C4-2B (cell line): ENCODE data around the gene RPTOR.

Experiments
- H3K27ac ChIP-seq: fragments of 450-650 bp; 2 replicates; pipeline ENCODE4 v1.5.1; 2017
- ZFX ChIP-seq: fragments of 450-650 bp; IDR thresholded peaks from 2 replicates; pipeline ENCODE4 v1.6.1; 2017
- TF ChIP-seq, protein P1 (sequence below): fragments of 450-650 bp; conservative IDR thresholded peaks from 2 replicates; pipeline ENCODE4 v1.5.1; 2017; ENCODE audit warnings: mild to moderate bottlenecking

RPTOR gene

DNA sequence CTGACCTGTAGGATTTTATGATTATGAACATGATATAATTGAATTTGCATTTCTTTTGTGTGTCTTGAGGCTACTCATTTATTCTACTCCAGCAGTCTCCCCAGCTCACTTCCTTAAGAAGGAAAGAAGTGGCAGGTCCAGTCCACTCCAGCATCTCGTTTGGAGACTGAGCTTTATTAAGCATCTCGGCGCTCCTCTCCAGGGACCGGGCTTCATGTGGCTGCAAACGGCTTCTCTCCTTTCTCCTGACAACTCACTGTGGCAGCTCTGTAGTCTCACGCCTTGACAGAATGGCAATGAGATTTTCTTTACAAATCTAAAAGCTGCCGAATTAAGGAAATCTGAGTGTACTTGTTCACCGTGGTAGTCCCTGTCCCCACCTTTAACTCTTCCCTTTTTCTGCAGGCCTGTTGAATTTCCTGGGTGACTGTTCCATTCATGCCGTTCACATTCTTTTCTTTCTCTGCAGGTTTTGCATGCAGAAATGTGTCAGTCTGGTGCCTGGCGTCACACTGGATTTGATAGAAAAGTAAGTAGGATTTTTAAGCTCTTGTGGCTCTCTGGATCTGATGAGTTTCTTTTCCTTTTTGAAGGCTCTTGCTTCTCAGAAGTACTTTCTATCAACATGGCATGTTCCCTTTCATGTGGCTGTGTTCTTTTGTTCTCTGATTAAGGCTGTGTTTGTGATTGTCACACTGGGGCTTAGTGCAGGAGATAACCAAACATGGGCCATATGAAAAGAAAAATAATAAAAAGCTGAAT, 246.5 kb downstream of the RPTOR start:
- no peak overlapping the region for H3K27ac ChIP-seq
- no peak for TF ChIP-seq ZFX
- TF ChIP-seq, protein P1, sequence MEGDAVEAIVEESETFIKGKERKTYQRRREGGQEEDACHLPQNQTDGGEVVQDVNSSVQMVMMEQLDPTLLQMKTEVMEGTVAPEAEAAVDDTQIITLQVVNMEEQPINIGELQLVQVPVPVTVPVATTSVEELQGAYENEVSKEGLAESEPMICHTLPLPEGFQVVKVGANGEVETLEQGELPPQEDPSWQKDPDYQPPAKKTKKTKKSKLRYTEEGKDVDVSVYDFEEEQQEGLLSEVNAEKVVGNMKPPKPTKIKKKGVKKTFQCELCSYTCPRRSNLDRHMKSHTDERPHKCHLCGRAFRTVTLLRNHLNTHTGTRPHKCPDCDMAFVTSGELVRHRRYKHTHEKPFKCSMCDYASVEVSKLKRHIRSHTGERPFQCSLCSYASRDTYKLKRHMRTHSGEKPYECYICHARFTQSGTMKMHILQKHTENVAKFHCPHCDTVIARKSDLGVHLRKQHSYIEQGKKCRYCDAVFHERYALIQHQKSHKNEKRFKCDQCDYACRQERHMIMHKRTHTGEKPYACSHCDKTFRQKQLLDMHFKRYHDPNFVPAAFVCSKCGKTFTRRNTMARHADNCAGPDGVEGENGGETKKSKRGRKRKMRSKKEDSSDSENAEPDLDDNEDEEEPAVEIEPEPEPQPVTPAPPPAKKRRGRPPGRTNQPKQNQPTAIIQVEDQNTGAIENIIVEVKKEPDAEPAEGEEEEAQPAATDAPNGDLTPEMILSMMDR: no peak

DNA sequence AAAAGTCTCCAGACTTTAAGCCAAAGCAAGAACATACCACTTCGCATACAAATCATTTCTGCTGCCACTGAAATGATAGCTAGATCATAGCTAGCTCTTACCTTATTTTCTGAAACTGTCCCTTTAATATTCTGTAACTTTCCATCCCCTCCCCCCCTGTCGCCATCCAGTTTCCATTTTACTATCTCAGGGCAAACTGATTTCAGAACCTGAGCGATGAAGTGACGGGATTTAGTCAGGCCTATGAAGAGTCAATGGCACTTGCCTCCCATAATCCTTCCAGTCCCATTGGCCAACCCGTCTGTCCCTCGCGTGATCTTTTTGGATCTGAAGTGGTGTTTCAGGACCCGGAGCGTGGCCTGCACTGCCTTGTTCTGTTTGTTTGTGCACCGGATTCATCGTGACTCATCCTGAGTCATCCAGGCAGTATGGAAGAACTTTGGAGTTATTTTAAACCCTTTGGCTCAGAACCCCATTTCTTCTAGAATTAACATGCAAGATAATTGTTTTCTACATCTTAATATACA, 247.2 kb downstream of the RPTOR start:
- H3K27ac ChIP-seq: no peak overlapping the region
- no peak for TF ChIP-seq ZFX
- TF ChIP-seq, protein P1: no peak

DNA sequence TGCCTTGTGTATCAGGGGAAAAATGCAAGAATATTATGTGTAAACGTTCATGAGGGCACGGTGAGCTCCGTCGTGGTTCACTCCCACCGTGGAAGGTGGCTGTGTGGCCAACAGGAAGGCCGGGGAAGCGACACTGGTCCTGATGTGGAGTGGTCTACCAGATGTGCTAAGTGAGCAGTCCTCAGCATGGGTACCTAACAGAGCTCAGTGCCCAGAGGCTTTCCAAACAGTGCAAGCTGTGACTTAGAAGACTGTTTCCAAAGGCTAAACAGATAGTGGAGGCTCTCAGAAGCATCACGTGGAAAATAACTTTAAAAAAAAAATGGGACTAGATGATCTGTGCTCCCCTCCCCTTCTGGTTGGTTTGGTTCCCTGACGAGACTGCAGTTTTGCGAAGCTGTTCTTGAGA, 247.7 kb downstream of the RPTOR start:
- TF ChIP-seq ZFX: no peak
- TF ChIP-seq, protein P1: no peak
- H3K27ac ChIP-seq: no peak overlapping the region

DNA sequence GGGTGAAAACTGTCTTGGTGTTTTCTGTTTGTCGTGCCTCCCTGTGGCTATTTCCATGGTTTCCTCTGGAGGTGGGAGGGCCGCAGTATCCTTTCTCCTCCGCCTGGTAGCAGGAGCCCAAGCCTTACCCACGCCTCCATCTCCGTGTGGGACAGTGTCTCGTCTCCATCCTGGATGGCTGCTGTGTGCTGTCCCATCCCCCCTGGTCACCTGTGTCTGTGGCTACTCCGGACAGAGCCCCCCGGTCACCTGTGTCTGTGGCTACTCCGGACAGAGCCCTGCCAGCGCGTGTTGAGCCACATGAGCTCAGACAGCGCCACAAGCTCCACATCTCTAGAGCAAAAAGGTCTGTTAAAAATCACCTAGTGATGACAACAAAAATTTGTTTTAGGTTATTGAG, 248.8 kb downstream of the RPTOR start:
- no peak overlapping the region for H3K27ac ChIP-seq

DNA sequence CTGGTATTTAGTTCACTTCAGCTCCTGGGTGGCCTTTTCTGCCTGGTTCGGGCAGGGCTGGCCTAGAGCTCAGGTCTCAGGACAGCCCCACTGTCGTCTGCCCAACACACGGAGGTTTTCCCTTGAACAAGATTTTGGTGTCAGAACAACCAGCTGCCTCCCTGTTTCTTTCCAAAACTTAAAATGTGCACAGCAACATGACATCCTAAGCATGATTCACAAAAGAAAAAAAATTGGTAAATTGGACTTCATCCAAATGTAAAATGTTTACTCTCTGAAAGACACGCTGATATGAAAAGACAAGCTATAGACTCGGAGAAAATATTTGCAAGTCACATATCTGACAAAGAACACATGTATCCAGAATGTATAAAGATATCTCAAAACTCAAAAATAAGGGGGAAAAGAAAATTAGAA, 249.2 kb downstream of the RPTOR start:
- TF ChIP-seq, protein P1: no peak
- TF ChIP-seq ZFX: no peak
- no peak overlapping the region for H3K27ac ChIP-seq

More for the DNA sequence above, 248.8 kb downstream of the RPTOR start:
- no peak for TF ChIP-seq ZFX
- TF ChIP-seq, protein P1: no peak

DNA sequence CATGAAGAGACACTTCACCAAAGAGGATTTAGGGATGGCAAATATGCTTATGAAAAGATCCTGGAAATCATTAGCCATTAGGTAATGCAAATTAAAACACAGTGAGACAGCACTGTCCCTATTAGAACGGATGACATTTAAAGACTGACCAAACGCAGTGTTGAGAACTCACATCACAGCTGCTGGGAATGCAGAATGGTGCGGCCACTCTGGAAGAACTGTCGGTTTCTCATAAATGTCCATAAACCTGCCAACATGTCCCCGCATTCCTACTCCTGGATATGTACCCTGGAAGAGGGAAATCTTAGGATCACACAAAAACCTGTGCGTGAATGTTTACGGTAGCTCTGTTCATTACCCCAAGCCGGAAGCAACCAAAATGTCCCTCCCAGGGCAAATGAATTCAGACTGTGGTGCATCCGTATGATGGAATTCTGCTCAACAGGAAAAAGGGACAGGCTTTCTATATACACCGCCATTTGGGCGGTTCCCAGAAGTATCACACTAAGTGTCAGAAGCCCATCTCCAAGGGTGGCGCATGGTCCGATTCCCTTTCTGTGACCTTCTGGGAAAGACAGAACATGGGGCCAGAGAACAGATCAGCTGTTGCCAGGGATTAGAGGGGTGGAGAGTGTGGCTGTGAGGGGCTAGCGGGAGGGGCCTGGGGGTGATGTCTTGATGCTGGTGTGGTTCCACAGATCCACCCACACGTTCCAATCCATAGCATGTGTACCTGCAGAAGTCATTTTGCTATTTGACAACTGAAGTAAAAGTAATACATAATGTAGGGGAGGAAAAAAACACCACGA, 249.8 kb downstream of the RPTOR start:
- no peak overlapping the region for H3K27ac ChIP-seq
- no peak for TF ChIP-seq ZFX
- TF ChIP-seq, protein P1: no peak

DNA sequence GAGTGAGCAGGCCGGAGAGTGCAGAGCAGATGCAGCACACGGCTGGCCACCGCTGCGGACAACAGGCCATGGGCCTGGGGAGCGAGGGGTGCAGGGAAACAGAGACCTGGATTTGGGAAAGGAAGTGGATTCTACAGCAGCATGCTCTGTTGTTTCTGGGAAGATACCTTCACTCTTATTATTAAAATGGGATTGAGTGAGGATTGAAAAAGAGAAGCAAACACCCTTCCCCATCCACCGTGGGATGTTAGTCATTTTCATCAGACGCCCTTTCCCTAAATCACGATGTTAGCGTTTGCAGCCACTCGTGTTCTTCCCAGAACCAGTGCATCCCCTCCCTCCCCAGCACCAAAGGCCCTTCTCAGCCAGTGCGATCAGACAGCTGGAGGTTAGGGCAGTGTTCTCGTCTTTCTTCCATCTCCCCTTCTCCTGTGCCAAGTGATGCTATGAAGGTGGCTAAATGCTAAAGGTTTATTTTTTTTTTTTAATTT, 250.5 kb downstream of the RPTOR start:
- TF ChIP-seq, protein P1: no peak
- no peak for TF ChIP-seq ZFX
- no peak overlapping the region for H3K27ac ChIP-seq
